GM12878 (cell line): ENCODE measurements around the gene RARA. TPM values are rescaled to one million over a fixed set of nuclear protein-coding genes. Genes with fewer than 3 reads are reported as not detected.

Experiments used
- ATAC-seq: fragments of 200-7000 bp; cut with Tn5 transposase; 3 replicates; pipeline ENCODE4 v1.9.1; 2020; ENCODE audit warnings: mild to moderate bottlenecking, moderate library complexity
- BruUV-seq: library from RNA; stranded (reverse); fragments of 400-500 nt; replicated peaks from 2 replicates; lab custom pipeline; 2021; lab: Mats Ljungman, UMichigan
- CTCF ChIA-PET: fragments of 300-600 bp; sonication (Branson Sonifier 250); formaldehyde crosslinking; extraction: SDS; loops from one replicate; lab custom pipeline; 2021; ENCODE audit warnings: inconsistent platforms; lab: Yijun Ruan, JAX
- POLR2A ChIA-PET: fragments of 350-600 bp; formaldehyde crosslinking; extraction: SDS; loops from one replicate; lab custom pipeline; 2021; ENCODE audit warnings: inconsistent platforms; lab: Charles Lee
- RAD21 ChIA-PET: fragments of 300-600 bp; sonication (Branson Sonifier 250); formaldehyde crosslinking; loops from one replicate; lab custom pipeline; 2023; ENCODE audit warnings: antibody characterized with exemption; ENCODE audit not compliant: unreplicated experiment; lab: Charles Lee
- SMC1A ChIA-PET: fragments of 300-600 bp; sonication (Branson Sonifier 250); formaldehyde crosslinking; loops from one replicate; lab custom pipeline; 2023; ENCODE audit not compliant: unreplicated experiment, uncharacterized antibody; lab: Charles Lee
- DNase-seq: peaks from one replicate; pipeline ENCODE4 v3.0.0-alpha.2; 2011; ENCODE audit warnings: low read depth, low spot score
- FAIRE-seq: peaks from 3 replicates; lab custom pipeline; 2011; peaks lifted over from hg19 to GRCh38; lab: Jason Lieb, UNC
- H2AFZ ChIP-seq: 2 replicates; pipeline ENCODE4 v1.6.0; 2011; ENCODE audit warnings: low read depth, low read length, control low read depth; ENCODE audit not compliant: control insufficient read depth
- H3K27ac ChIP-seq: 2 replicates; pipeline ENCODE4 v1.5.1; 2011; ENCODE audit warnings: control low read depth; ENCODE audit not compliant: control insufficient read depth, insufficient read depth
- H3K27me3 ChIP-seq, 2 experiments: replicated peaks in 1 of 2; 2 replicates each; pipeline versions ENCODE4 v1.6.0 to v1.6.1; 2011; ENCODE audit warnings: low read length in 1 of 2; ENCODE audit not compliant: control insufficient read depth in 2 of 2, insufficient read depth in 2 of 2
- H3K36me3 ChIP-seq, 2 experiments: 2 replicates each; pipeline ENCODE4 v1.5.1; 2011; ENCODE audit warnings: low read length in 1 of 2; ENCODE audit not compliant: control insufficient read depth in 2 of 2, insufficient read depth in 2 of 2
- H3K4me1 ChIP-seq: 2 replicates; pipeline ENCODE4 v1.6.1; 2011; ENCODE audit warnings: mild to moderate bottlenecking, low read length, moderate library complexity, mixed read lengths; ENCODE audit not compliant: control insufficient read depth, insufficient read depth
- H3K4me2 ChIP-seq: 2 replicates; pipeline ENCODE4 v1.6.0; 2011; ENCODE audit warnings: control low read depth; ENCODE audit not compliant: control insufficient read depth, insufficient read depth
- H3K4me3 ChIP-seq: fragments of 200-600 bp; sonication (generic); 2 replicates; pipeline ENCODE4 v1.5.1; 2016
- H3K79me2 ChIP-seq: 2 replicates; pipeline ENCODE4 v1.6.0; 2011; ENCODE audit warnings: low read length; ENCODE audit not compliant: control insufficient read depth, insufficient read depth
- H3K9ac ChIP-seq: 2 replicates; pipeline ENCODE4 v1.8.0; 2011; ENCODE audit warnings: low read length, control low read depth, mixed read lengths; ENCODE audit not compliant: control insufficient read depth, insufficient read depth
- H3K9me3 ChIP-seq: replicated peaks from 3 replicates; pipeline ENCODE4 v1.5.1; 2011; ENCODE audit warnings: mild to moderate bottlenecking, low read length; ENCODE audit not compliant: control insufficient read depth, insufficient read depth
- H4K20me1 ChIP-seq: 2 replicates; pipeline ENCODE4 v1.6.0; 2011; ENCODE audit not compliant: control insufficient read depth, insufficient read depth
- BCLAF1 ChIP-seq: fragments of 450-650 bp; IDR thresholded peaks from 2 replicates; pipeline ENCODE4 v1.6.1; 2017; ENCODE audit warnings: antibody characterized with exemption, mild to moderate bottlenecking, moderate library complexity
- CTCF ChIP-seq, 3 experiments: IDR thresholded peaks in 2 of 3; conservative IDR thresholded peaks in 1 of 3; 2 replicates each; pipeline ENCODE4 v1.5.1; 2011; ENCODE audit warnings: low read depth in 3 of 3, low read length in 3 of 3, mild to moderate bottlenecking in 3 of 3, control low read depth in 2 of 3, moderate library complexity in 2 of 3, inconsistent platforms in 1 of 3, mixed read lengths in 1 of 3; ENCODE audit not compliant: control insufficient read depth in 2 of 3, insufficient read depth in 1 of 3; ENCODE audit errors: extremely low read depth in 1 of 3
- EP300 ChIP-seq, 2 experiments: fragments of 150-350 bp in 1 of 2; IDR thresholded peaks; 2 replicates each; pipeline ENCODE4 v1.6.1; 2011 to 2012; ENCODE audit warnings: low read depth in 2 of 2, low read length in 2 of 2, borderline replicate concordance in 1 of 2, improper control_type of control experiment in 1 of 2, inconsistent platforms in 1 of 2; ENCODE audit not compliant: control insufficient read depth in 1 of 2
- GATAD2B ChIP-seq: fragments of 450-650 bp; conservative IDR thresholded peaks from 2 replicates; pipeline ENCODE4 v1.6.1; 2017; ENCODE audit warnings: low read depth, mild to moderate bottlenecking, moderate library complexity
- HDAC2 ChIP-seq: fragments of 200-600 bp; sonication (generic); IDR thresholded peaks from 2 replicates; pipeline ENCODE4 v1.6.1; 2017
- MEF2A ChIP-seq: IDR thresholded peaks from 2 replicates; pipeline ENCODE4 v1.6.1; 2011; ENCODE audit warnings: low read depth, mild to moderate bottlenecking, low read length, moderate library complexity; ENCODE audit not compliant: insufficient read depth
- NFIC ChIP-seq: IDR thresholded peaks from 2 replicates; pipeline ENCODE4 v1.6.1; 2012; ENCODE audit warnings: low read depth, mild to moderate bottlenecking, inconsistent platforms, low read length, moderate library complexity
- NR2C2 ChIP-seq: IDR thresholded peaks from 2 replicates; pipeline ENCODE4 v1.6.1; 2011; ENCODE audit warnings: borderline replicate concordance, low read depth; ENCODE audit not compliant: control insufficient read depth, insufficient read length
- PAX5 ChIP-seq: IDR thresholded peaks from 2 replicates; pipeline ENCODE4 v1.6.1; 2011; ENCODE audit warnings: low read depth, low read length, borderline replicate concordance
- RFX5 ChIP-seq: IDR thresholded peaks from 2 replicates; pipeline ENCODE4 v1.6.1; 2011; ENCODE audit warnings: low read depth, low read length, improper control_type of control experiment
- SMARCA5 ChIP-seq: fragments of 450-650 bp; IDR thresholded peaks from 2 replicates; pipeline ENCODE4 v1.6.1; 2017; ENCODE audit warnings: mild to moderate bottlenecking
- TCF12 ChIP-seq: IDR thresholded peaks from 2 replicates; pipeline ENCODE4 v1.6.1; 2011; ENCODE audit warnings: low read depth, mild to moderate bottlenecking, low read length
- YBX1 ChIP-seq: fragments of 450-650 bp; IDR thresholded peaks from 2 replicates; pipeline ENCODE4 v1.6.1; 2016; ENCODE audit warnings: antibody characterized with exemption
- WGBS: methylation state at CpG from one replicate; pipeline ENCODE4 v1.1.6; 2016; ENCODE audit warnings: low lambda C conversion rate; ENCODE audit not compliant: insufficient replicate concordance, insufficient coverage; ENCODE audit errors: missing lambda C conversion rate; 5-methylcytosine and 5-hydroxymethylcytosine counted together
- in situ Hi-C: fragments of 300-500 bp; cut with MboI; formaldehyde crosslinking; loops from 9 replicates; pipeline ENCODE4 v1.14.3; 2018; ENCODE audit warnings: mixed read lengths
- intact Hi-C: fragments of 100-400 bp; cut with micrococcal nuclease; formaldehyde crosslinking; loops from one replicate; pipeline ENCODE4 v1.14.2; 2022; ENCODE audit not compliant: unreplicated experiment
- polyA plus RNA-seq, 11 experiments: library from polyadenylated mRNA; depleted of rRNA in 4 of 11; unstranded in 6 of 11; stranded (reverse) in 5 of 11; fragments of >200 nt; fragmentation: Nextera tagmentation in 4 of 11; fragmentation: Illumina TruSeq in 1 of 11; extraction: Ambion mirVana in 4 of 11; extraction: Trizol in 1 of 11; gene quantifications; 1 replicate in 1 of 11; 2 replicates in 10 of 11; pipeline versions ENCODE4 v1.2.1 to v1.2.3, GENCODE V29; 2011 to 2016; ENCODE audit warnings: inconsistent platforms in 2 of 11, missing spikeins in 2 of 11, low read depth in 1 of 11
- total RNA-seq, 4 experiments: library from RNA; depleted of rRNA in 3 of 4; stranded (reverse); fragments of >200 nt in 3 of 4; fragmentation: Illumina TruSeq in 1 of 4; extraction: Trizol in 1 of 4; gene quantifications; 2 replicates each; pipeline versions ENCODE4 v1.2.1 to v1.2.3, GENCODE V29; 2013 to 2021

RARA gene
- total and polyA plus RNA-seq, 10 of the 15 experiments (the other 5 are each of a cell fraction or from before 2014, with no cell fraction given), result 0.13 to 33.6 (median 13.6) TPM

- ChIA-PET CTCF (interaction anchor here (2.0 kb wide), 1 partner anchor 44 kb away, joined by 5 read pairs; the partner anchor contains the start of gene TOP2A), POLR2A (interaction anchor here (1.0 kb wide), 1 partner anchor 20 kb away, joined by 7 read pairs; no protein-coding TSS in a partner anchor), RAD21 (interaction anchor here (1.1 kb wide), 1 partner anchor 160 kb away, joined by 3 read pairs; no protein-coding TSS in a partner anchor), SMC1A (interaction anchor here (1.8 kb wide), 1 partner anchor 159 kb away, joined by 7 read pairs; no protein-coding TSS in a partner anchor)
- in situ Hi-C loops (no loop called here), intact Hi-C loops (no loop called here)
- BruUV-seq, result no TSS peak
- Histone ChIP-seq H3K79me2 (no peaks in the 10 kb centered on the region), H3K27ac (no peak overlapping the region), H2AFZ (no peak overlapping the region), H3K9ac (no peak overlapping the region), H3K9me3 (peaks cover 1% of the 10 kb centered on the region; the same call in 1 of the 3 replicates), H3K4me1 (no peaks in the 10 kb centered on the region), H3K27me3 (no peaks in the 10 kb centered on the region), H3K4me3 (no peak overlapping the region), H4K20me1 (no peaks in the 10 kb centered on the region), H3K36me3 (no peaks in the 10 kb centered on the region), H3K4me2 (no peak overlapping the region)
- DNase-seq (no peak), ATAC-seq (no peak), FAIRE-seq (no peak)
- WGBS, result 29% methylated on average over 4 of the region's 4 CpGs
- TF ChIP-seq RFX5, result no peak
- TF ChIP-seq MEF2A, result no peak
- no peak for TF ChIP-seq HDAC2
- TF ChIP-seq BCLAF1, result no peak
- no peak for TF ChIP-seq CTCF (IDR thresholded peaks at IDR 0.05 in 2 of 3, conservative IDR thresholded peaks at IDR 0.05 in 1 of 3; ENCODE audit: control insufficient read depth in 2 of 3, extremely low read depth in 1 of 3, insufficient read depth in 1 of 3, low read depth in 3 of 3, low read length in 3 of 3)
- TF ChIP-seq EP300 (IDR thresholded peaks at IDR 0.05; ENCODE audit: borderline replicate concordance in 1 of 2, control insufficient read depth in 1 of 2, low read depth in 2 of 2, low read length in 2 of 2), result no peak
- TF ChIP-seq YBX1, result no peak
- no peak for TF ChIP-seq TCF12
- no peak for TF ChIP-seq GATAD2B
- TF ChIP-seq SMARCA5, result no peak
- TF ChIP-seq PAX5, result no peak
- no peak for TF ChIP-seq NR2C2
- TF ChIP-seq NFIC, result no peak
Observed at GRCh38 chr17:40373324-40373723, 64.3 kb downstream of the RARA start.
